WTC11 (cell line): Measurements from ENCODE around the gene OGA. TPM values are rescaled to one million over a fixed set of nuclear protein-coding genes. Genes with fewer than 3 reads are reported as not detected.

ENCODE experiments used
- ATAC-seq: fragments of 200-7000 bp; cut with Tn5 transposase; 2 replicates; pipeline ENCODE4 v1.10.0; 2021; ENCODE audit warnings: mild to moderate bottlenecking, moderate library complexity
- CTCF ChIA-PET: fragments of 300-600 bp; sonication (Branson Sonifier 250); formaldehyde crosslinking; loops from one replicate; lab custom pipeline; 2021; ENCODE audit warnings: antibody characterized with exemption; lab: Charles Lee
- POLR2A ChIA-PET: fragments of 350-600 bp; sonication (Branson Sonifier 250); formaldehyde crosslinking; loops from one replicate; lab custom pipeline; 2021; ENCODE audit warnings: antibody characterized with exemption; lab: Charles Lee
- DNase-seq: peaks from one replicate; pipeline ENCODE4 v3.0.0; 2021; ENCODE audit warnings: low spot score
- H3K27ac Mint-ChIP-seq: 2 replicates; pipeline ENCODE4 v1.8.0; 2021; ENCODE audit warnings: mixed read lengths
- H3K27me3 Mint-ChIP-seq: 2 replicates; pipeline ENCODE4 v1.8.0; 2021; ENCODE audit warnings: low read depth, mild to moderate bottlenecking, moderate library complexity, mixed read lengths
- H3K36me3 Mint-ChIP-seq: 2 replicates; pipeline ENCODE4 v1.8.0; 2021; ENCODE audit warnings: mixed read lengths
- H3K4me1 Mint-ChIP-seq: 2 replicates; pipeline ENCODE4 v1.8.0; 2022; ENCODE audit warnings: mixed read lengths
- H3K4me3 Mint-ChIP-seq: 2 replicates; pipeline ENCODE4 v1.8.0; 2021; ENCODE audit warnings: mild to moderate bottlenecking, moderate library complexity, mixed read lengths
- H3K9me3 Mint-ChIP-seq: 2 replicates; pipeline ENCODE4 v1.8.0; 2021; ENCODE audit warnings: mixed read lengths
- FOXP1 ChIP-seq: sonication (generic); formaldehyde crosslinking; IDR thresholded peaks from 2 replicates; pipeline ENCODE4 v1.8.0; 2022; ENCODE audit warnings: missing genetic modification reagents, mild to moderate bottlenecking, moderate library complexity, borderline replicate concordance
- NFYB ChIP-seq: sonication (generic); formaldehyde crosslinking; conservative IDR thresholded peaks from 2 replicates; pipeline ENCODE4 v1.8.0; 2022; ENCODE audit warnings: low read depth, missing genetic modification reagents
- OVOL2 ChIP-seq: fragments of 250-450 bp; sonication (Bioruptor Pico); IDR thresholded peaks from 2 replicates; pipeline ENCODE4 v1.9.0; 2021; ENCODE audit warnings: mild to moderate bottlenecking, borderline replicate concordance
- RORB ChIP-seq: fragments of 250-450 bp; sonication (Bioruptor Pico); IDR thresholded peaks from 2 replicates; pipeline ENCODE4 v1.9.0; 2021; ENCODE audit warnings: mild to moderate bottlenecking
- TP53 ChIP-seq: sonication (generic); formaldehyde crosslinking; IDR thresholded peaks from 2 replicates; pipeline ENCODE4 v1.8.1; 2023; ENCODE audit warnings: mild to moderate bottlenecking, missing genetic modification reagents
- ZNF423 ChIP-seq: fragments of 250-450 bp; sonication (Bioruptor Pico); IDR thresholded peaks from 2 replicates; pipeline ENCODE4 v2.1.2; 2022; ENCODE audit warnings: mild to moderate bottlenecking, moderate library complexity
- ZNF671 ChIP-seq: fragments of 250-450 bp; sonication (Bioruptor Pico); IDR thresholded peaks from 2 replicates; pipeline ENCODE4 v1.8.0; 2021; ENCODE audit warnings: mild to moderate bottlenecking
- total RNA-seq: library from RNA; stranded (reverse); gene quantifications from 3 replicates; pipeline ENCODE4 v1.2.3, GENCODE V29; 2021
- TF ChIP-seq, protein P1 (sequence below): sonication (generic); formaldehyde crosslinking; IDR thresholded peaks from 2 replicates; pipeline ENCODE4 v1.8.0; 2023; ENCODE audit warnings: mild to moderate bottlenecking, missing genetic modification reagents
- TF ChIP-seq, protein P2 (sequence below): sonication (generic); formaldehyde crosslinking; conservative IDR thresholded peaks from 2 replicates; pipeline ENCODE4 v1.8.1; 2022; ENCODE audit warnings: mild to moderate bottlenecking, missing genetic modification reagents
- TF ChIP-seq, protein P3 (sequence below): sonication (generic); formaldehyde crosslinking; IDR thresholded peaks from 2 replicates; pipeline ENCODE4 v1.8.1; 2022; ENCODE audit warnings: missing genetic modification reagents, borderline replicate concordance
- TF ChIP-seq, protein P4 (sequence below): fragments of 200-600 bp; IDR thresholded peaks from 2 replicates; pipeline ENCODE4 v1.8.0; 2022; ENCODE audit warnings: antibody characterized with exemption
- TF ChIP-seq, protein P5 (sequence below): fragments of 250-450 bp; sonication (Bioruptor Pico); conservative IDR thresholded peaks from 2 replicates; pipeline ENCODE4 v1.9.0; 2021; ENCODE audit warnings: mild to moderate bottlenecking
- TF ChIP-seq, protein P6 (sequence below): sonication (generic); formaldehyde crosslinking; IDR thresholded peaks from 2 replicates; pipeline ENCODE4 v1.8.1; 2023; ENCODE audit warnings: mild to moderate bottlenecking, moderate library complexity, missing genetic modification reagents

OGA gene
- total RNA-seq, 1 experiment from 2014 or later: 111 TPM

DNA sequence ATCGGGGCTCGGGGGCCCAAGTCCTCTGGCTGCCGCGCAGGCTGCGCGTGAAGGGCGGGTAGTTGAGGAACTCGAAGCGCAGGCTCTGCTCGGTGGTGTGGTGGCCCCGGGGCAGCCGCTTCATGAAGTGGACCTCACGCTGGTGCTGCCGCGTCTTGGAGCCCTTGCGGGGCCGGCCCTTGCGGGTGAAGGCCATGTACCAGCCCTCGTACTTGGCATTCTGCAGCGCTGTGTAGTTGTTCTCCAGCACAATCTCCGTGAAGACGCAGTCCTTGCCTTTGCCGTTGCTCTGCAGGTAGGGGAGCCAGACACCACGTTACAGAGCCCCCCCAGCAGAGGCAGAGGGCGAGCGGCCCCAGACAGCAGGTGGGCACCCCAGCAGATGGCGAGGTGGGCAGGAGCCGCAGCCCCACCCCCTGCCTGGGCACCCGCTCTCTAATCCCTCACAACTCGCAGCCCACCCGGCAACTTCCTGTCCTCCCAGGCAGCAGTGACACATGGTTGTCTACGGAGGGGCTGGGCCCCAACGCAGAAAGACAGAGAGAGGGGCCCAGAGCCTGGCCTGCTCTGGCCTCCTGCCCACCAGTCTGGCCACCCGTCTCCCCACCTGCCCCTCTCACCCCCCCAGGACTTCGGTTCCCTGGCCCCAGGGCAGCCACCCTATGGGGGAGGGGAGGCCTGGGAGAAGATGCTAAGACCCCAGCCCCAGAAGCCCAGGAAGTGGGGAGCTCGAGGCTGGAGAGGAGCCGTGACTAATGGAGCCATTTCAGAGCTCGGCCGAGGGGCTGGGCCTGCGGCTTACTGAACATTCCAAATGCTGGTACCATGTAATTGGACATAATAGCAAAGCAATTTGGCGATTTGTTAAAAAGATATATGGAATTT, 47.7 kb downstream of the OGA start:
- Mint-ChIP-seq H3K4me3 (no peak overlapping the region), H3K9me3 (no peaks in the 10 kb centered on the region), H3K4me1 (peaks cover 35% of the 10 kb centered on the region), H3K27me3 (peaks cover 42% of the 10 kb centered on the region), H3K36me3 (no peaks in the 10 kb centered on the region), H3K27ac (no peak overlapping the region)
- ChIA-PET POLR2A (interaction anchor here (1.0 kb wide), 1 partner anchor 8 kb away, joined by 4 read pairs; no protein-coding TSS in a partner anchor), CTCF (interaction anchor here (0.6 to 8.3 kb wide), 11 partner anchors 8 to 234 kb away, joined by 3 to 110 read pairs (median 6); partner anchors contain the start of gene NPM3)
- ATAC-seq: no peak
- DNase-seq: no peak
- TF ChIP-seq, protein P1, sequence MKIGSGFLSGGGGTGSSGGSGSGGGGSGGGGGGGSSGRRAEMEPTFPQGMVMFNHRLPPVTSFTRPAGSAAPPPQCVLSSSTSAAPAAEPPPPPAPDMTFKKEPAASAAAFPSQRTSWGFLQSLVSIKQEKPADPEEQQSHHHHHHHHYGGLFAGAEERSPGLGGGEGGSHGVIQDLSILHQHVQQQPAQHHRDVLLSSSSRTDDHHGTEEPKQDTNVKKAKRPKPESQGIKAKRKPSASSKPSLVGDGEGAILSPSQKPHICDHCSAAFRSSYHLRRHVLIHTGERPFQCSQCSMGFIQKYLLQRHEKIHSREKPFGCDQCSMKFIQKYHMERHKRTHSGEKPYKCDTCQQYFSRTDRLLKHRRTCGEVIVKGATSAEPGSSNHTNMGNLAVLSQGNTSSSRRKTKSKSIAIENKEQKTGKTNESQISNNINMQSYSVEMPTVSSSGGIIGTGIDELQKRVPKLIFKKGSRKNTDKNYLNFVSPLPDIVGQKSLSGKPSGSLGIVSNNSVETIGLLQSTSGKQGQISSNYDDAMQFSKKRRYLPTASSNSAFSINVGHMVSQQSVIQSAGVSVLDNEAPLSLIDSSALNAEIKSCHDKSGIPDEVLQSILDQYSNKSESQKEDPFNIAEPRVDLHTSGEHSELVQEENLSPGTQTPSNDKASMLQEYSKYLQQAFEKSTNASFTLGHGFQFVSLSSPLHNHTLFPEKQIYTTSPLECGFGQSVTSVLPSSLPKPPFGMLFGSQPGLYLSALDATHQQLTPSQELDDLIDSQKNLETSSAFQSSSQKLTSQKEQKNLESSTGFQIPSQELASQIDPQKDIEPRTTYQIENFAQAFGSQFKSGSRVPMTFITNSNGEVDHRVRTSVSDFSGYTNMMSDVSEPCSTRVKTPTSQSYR (CRISPR knock-in tag): no peak
- TF ChIP-seq, protein P2, sequence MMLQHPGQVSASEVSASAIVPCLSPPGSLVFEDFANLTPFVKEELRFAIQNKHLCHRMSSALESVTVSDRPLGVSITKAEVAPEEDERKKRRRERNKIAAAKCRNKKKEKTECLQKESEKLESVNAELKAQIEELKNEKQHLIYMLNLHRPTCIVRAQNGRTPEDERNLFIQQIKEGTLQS (CRISPR knock-in tag): no peak
- TF ChIP-seq, protein P3, sequence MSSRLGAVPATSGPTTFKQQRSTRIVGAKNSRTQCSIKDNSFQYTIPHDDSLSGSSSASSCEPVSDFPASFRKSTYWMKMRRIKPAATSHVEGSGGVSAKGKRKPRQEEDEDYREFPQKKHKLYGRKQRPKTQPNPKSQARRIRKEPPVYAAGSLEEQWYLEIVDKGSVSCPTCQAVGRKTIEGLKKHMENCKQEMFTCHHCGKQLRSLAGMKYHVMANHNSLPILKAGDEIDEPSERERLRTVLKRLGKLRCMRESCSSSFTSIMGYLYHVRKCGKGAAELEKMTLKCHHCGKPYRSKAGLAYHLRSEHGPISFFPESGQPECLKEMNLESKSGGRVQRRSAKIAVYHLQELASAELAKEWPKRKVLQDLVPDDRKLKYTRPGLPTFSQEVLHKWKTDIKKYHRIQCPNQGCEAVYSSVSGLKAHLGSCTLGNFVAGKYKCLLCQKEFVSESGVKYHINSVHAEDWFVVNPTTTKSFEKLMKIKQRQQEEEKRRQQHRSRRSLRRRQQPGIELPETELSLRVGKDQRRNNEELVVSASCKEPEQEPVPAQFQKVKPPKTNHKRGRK (CRISPR knock-in tag): no peak
- TF ChIP-seq, protein P4, sequence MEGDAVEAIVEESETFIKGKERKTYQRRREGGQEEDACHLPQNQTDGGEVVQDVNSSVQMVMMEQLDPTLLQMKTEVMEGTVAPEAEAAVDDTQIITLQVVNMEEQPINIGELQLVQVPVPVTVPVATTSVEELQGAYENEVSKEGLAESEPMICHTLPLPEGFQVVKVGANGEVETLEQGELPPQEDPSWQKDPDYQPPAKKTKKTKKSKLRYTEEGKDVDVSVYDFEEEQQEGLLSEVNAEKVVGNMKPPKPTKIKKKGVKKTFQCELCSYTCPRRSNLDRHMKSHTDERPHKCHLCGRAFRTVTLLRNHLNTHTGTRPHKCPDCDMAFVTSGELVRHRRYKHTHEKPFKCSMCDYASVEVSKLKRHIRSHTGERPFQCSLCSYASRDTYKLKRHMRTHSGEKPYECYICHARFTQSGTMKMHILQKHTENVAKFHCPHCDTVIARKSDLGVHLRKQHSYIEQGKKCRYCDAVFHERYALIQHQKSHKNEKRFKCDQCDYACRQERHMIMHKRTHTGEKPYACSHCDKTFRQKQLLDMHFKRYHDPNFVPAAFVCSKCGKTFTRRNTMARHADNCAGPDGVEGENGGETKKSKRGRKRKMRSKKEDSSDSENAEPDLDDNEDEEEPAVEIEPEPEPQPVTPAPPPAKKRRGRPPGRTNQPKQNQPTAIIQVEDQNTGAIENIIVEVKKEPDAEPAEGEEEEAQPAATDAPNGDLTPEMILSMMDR: no peak
- TF ChIP-seq OVOL2: no peak
- TF ChIP-seq, protein P5, sequence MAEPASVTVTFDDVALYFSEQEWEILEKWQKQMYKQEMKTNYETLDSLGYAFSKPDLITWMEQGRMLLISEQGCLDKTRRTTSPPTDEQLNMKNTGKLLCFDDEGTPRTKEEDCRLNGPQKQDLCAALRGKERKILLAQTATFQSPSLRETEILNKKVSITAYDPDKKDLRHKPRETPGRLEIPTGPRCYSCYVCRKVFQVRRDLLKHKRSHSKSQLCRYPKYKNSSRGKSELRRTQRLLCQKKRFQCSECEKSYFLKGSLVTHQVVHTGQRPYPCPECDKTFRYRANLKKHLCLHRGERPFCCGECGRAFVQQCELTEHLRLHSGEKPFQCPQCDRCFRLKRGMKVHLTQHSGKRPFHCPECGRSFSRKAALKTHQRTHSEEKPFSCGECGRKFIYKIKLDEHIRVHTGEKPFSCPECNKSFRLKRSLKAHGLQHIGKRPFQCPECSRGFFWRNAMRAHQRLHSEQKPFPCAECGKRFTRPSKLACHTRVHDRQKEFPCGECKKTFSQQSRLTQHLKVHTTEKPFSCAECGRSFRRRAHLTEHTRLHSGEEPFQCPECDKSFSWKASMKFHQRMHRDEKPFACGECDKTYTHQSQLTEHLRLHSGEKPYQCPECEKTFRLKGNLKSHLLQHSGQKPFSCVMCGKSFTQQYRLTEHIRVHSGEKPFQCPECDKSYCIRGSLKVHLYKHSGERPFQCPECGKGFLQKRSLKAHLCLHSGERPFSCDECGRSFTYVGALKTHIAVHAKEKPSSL: no peak
- no peak for TF ChIP-seq RORB (CRISPR knock-in tag)
- no peak for TF ChIP-seq FOXP1 (CRISPR knock-in tag)
- no peak for TF ChIP-seq NFYB (CRISPR knock-in tag)
- no peak for TF ChIP-seq TP53 (CRISPR knock-in tag)
- TF ChIP-seq, protein P6, sequence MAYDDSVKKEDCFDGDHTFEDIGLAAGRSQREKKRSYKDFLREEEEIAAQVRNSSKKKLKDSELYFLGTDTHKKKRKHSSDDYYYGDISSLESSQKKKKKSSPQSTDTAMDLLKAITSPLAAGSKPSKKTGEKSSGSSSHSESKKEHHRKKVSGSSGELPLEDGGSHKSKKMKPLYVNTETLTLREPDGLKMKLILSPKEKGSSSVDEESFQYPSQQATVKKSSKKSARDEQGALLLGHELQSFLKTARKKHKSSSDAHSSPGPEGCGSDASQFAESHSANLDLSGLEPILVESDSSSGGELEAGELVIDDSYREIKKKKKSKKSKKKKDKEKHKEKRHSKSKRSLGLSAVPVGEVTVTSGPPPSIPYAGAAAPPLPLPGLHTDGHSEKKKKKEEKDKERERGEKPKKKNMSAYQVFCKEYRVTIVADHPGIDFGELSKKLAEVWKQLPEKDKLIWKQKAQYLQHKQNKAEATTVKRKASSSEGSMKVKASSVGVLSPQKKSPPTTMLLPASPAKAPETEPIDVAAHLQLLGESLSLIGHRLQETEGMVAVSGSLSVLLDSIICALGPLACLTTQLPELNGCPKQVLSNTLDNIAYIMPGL: no peak
- no peak for TF ChIP-seq ZNF423 (CRISPR knock-in tag)
- no peak for TF ChIP-seq ZNF671 (CRISPR knock-in tag)
